GM12878 (cell line): ENCODE measurements around the gene ARMC9.

Experiments used
- CHD1 ChIP-seq: IDR thresholded peaks from 2 replicates; pipeline ENCODE4 v1.6.1; 2012; ENCODE audit warnings: low read depth, low read length, improper control_type of control experiment
- CTCF ChIP-seq, 3 experiments: IDR thresholded peaks in 2 of 3; conservative IDR thresholded peaks in 1 of 3; 2 replicates each; pipeline ENCODE4 v1.5.1; 2011; ENCODE audit warnings: low read depth in 3 of 3, low read length in 3 of 3, mild to moderate bottlenecking in 3 of 3, control low read depth in 2 of 3, moderate library complexity in 2 of 3, inconsistent platforms in 1 of 3, mixed read lengths in 1 of 3; ENCODE audit not compliant: control insufficient read depth in 2 of 3, insufficient read depth in 1 of 3; ENCODE audit errors: extremely low read depth in 1 of 3
- EZH2 ChIP-seq: IDR thresholded peaks from 2 replicates; pipeline ENCODE4 v1.6.1; 2012; ENCODE audit warnings: low read depth, mild to moderate bottlenecking, control low read depth, inconsistent platforms, low read length, borderline replicate concordance; ENCODE audit not compliant: control insufficient read depth
- GABPA ChIP-seq: IDR thresholded peaks from 2 replicates; pipeline ENCODE4 v1.6.1; 2014; ENCODE audit warnings: antibody characterized with exemption, low read depth, mild to moderate bottlenecking, inconsistent platforms
- HCFC1 ChIP-seq: fragments of 150-350 bp; IDR thresholded peaks from 2 replicates; pipeline ENCODE4 v1.6.1; 2014; ENCODE audit warnings: low read length
- NFIC ChIP-seq: IDR thresholded peaks from 2 replicates; pipeline ENCODE4 v1.6.1; 2012; ENCODE audit warnings: low read depth, mild to moderate bottlenecking, inconsistent platforms, low read length, moderate library complexity
- RELB ChIP-seq: fragments of 450-650 bp; IDR thresholded peaks from 2 replicates; pipeline ENCODE4 v1.6.1; 2017; ENCODE audit warnings: low read depth, mild to moderate bottlenecking, moderate library complexity
- TCF3 ChIP-seq: IDR thresholded peaks from 2 replicates; pipeline ENCODE4 v1.6.1; 2012; ENCODE audit warnings: low read depth, mild to moderate bottlenecking, low read length, borderline replicate concordance; ENCODE audit not compliant: insufficient read depth
- ZNF24 ChIP-seq: fragments of 450-650 bp; IDR thresholded peaks from 2 replicates; pipeline ENCODE4 v1.6.1; 2017; ENCODE audit warnings: antibody characterized with exemption, mild to moderate bottlenecking

- TF ChIP-seq CTCF (IDR thresholded peaks at IDR 0.05 in 2 of 3, conservative IDR thresholded peaks at IDR 0.05 in 1 of 3; ENCODE audit: control insufficient read depth in 2 of 3, extremely low read depth in 1 of 3, insufficient read depth in 1 of 3, low read depth in 3 of 3, low read length in 3 of 3) (no peak), HCFC1 (no peak), NFIC (no peak), CHD1 (no peak), TCF3 (no peak), RELB (no peak), ZNF24 (no peak), EZH2 (no peak), GABPA (no peak)
Measured at GRCh38 chr2:231161252-231161839, 37.1 kb upstream of the ARMC9 start.
